HFFc6 (cell line): ENCODE data around the gene NFE2L1. TPM values are rescaled to one million over a fixed set of nuclear protein-coding genes. Genes with fewer than 3 reads are reported as not detected.
A peak's percentile ranks its signal among the peaks of the same experiment; 100 is the strongest.

Source experiments
- DNase-seq: peaks from one replicate; pipeline ENCODE4 v3.0.0-alpha.2; 2018
- H3K27ac Mint-ChIP-seq: 2 replicates; pipeline ENCODE4 v1.8.0; 2020; ENCODE audit warnings: mild to moderate bottlenecking, mixed read lengths
- H3K27me3 Mint-ChIP-seq: 2 replicates; pipeline ENCODE4 v1.8.0; 2021; ENCODE audit warnings: mild to moderate bottlenecking, moderate library complexity, mixed read lengths; ENCODE audit not compliant: insufficient read depth
- H3K36me3 Mint-ChIP-seq: 2 replicates; pipeline ENCODE4 v1.8.0; 2021; ENCODE audit warnings: low read depth, mixed read lengths
- H3K4me1 Mint-ChIP-seq: 2 replicates; pipeline ENCODE4 v1.8.0; 2020; ENCODE audit warnings: low read depth, mixed read lengths
- H3K4me3 Mint-ChIP-seq: 2 replicates; pipeline ENCODE4 v1.8.0; 2020; ENCODE audit warnings: mild to moderate bottlenecking, moderate library complexity, mixed read lengths
- H3K9me3 Mint-ChIP-seq: 2 replicates; pipeline ENCODE4 v1.8.0; 2020; ENCODE audit warnings: mild to moderate bottlenecking, mixed read lengths
- total RNA-seq, 6 experiments: library from RNA; stranded (reverse); fragmentation: NEBNext Ultra II Directional; extraction: Animal tissue kit (Norgen Biotek cat#: 25700); gene quantifications; 2 replicates in 1 of 6; 3 replicates in 5 of 6; pipeline ENCODE4 v1.2.3, GENCODE V29; 2021
- TF ChIP-seq, protein P1 (sequence below): fragments of 200-600 bp; sonication (generic); IDR thresholded peaks from 2 replicates; pipeline ENCODE4 v1.5.0; 2021; ENCODE audit warnings: antibody characterized with exemption, mild to moderate bottlenecking

NFE2L1 gene
- total RNA-seq, 6 experiments from 2014 or later: 181 to 207 (median 193) TPM

GRCh38 chr17:48052956-48053757 is 5.0 kb downstream of the NFE2L1 start:
- TF ChIP-seq, protein P1, sequence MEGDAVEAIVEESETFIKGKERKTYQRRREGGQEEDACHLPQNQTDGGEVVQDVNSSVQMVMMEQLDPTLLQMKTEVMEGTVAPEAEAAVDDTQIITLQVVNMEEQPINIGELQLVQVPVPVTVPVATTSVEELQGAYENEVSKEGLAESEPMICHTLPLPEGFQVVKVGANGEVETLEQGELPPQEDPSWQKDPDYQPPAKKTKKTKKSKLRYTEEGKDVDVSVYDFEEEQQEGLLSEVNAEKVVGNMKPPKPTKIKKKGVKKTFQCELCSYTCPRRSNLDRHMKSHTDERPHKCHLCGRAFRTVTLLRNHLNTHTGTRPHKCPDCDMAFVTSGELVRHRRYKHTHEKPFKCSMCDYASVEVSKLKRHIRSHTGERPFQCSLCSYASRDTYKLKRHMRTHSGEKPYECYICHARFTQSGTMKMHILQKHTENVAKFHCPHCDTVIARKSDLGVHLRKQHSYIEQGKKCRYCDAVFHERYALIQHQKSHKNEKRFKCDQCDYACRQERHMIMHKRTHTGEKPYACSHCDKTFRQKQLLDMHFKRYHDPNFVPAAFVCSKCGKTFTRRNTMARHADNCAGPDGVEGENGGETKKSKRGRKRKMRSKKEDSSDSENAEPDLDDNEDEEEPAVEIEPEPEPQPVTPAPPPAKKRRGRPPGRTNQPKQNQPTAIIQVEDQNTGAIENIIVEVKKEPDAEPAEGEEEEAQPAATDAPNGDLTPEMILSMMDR: no peak
- peak overlapping the region; percentile 95 for H3K27ac Mint-ChIP-seq
- no peaks in the 10 kb centered on the region for H3K9me3 Mint-ChIP-seq
- H3K4me3 Mint-ChIP-seq: peak overlapping the region; percentile 70
- H3K4me1 Mint-ChIP-seq: peaks cover 73% of the 10 kb centered on the region
- peaks cover 8% of the 10 kb centered on the region for H3K27me3 Mint-ChIP-seq
- peaks cover 43% of the 10 kb centered on the region for H3K36me3 Mint-ChIP-seq
- DNase-seq: peak; percentile 35

DNA sequence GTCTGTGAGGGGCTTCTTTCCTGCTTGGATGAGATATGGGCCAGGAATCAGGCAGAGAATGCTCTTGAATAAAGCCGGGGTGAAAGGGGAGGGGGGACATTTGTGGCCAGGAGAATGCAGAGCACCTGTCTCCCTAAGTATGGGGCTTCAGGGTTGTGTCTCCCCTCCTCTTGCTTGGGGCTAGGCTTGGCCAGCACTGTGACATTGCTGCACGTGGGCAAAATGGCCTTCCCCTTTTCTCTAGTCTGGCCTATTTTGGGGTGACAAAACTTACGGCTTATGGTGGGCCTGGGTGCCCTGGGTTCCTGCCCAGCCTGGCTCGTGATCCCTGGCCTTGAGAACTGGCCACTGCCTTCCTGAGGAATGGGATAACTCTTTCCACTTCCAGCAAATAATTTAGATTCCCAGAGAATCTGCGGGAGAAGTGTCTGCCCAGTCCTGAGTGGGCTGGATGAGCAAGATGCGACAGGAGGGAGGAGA is 5.6 kb downstream of the NFE2L1 start:
- Mint-ChIP-seq H3K27ac (peak overlapping the region; percentile 95), H3K4me1 (peaks cover 78% of the 10 kb centered on the region), H3K9me3 (no peaks in the 10 kb centered on the region), H3K4me3 (peak overlapping the region; percentile 70), H3K36me3 (peaks cover 45% of the 10 kb centered on the region), H3K27me3 (peaks cover 8% of the 10 kb centered on the region)
- DNase-seq: no peak
- TF ChIP-seq, protein P1: no peak

DNA sequence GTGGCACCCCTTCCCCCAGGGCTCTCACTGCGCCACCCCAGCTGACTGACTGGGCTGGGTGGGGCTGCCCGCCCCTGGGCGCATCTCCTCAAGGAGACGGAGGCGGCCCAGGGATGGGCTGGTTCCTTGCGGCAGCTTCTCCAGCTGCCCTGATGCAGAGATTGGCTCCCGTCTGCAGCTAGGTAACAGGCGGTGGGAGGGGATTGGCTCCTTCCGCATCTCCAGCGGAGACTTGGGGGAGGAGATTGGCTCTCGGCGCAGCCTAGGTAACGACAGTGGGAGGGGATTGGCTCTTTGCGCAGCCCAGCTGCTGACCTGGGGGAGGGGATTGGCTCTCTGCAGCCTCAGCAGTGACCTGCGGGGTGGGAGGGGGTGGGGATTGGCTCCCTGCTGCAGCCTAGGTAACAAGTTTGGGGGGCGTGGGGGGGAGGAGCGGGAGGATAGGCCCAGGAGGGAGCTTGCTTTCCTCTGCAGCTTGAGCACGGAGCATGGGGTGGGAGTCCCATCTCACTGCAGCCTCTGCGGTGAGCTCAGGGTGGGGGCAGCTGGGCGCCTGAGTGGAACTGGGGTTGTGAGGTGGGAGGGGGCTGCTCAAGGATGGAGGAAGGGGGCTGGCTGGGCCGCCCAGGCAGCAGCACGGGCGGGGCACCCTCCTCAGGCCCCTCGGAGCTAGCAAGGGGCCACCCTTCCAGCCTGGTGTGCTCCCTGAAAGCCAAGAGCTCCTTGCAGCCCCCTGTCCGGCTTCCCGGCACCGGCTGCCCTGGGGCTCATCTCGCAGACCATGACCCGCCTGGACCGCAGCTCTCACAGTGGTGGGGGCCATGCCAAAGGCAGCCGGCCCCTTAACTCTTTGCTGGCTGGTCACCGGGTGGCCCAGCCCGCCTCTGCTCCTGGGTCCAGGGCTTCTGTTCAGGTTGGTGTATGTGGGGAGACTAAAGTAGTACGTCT is 6.4 kb downstream of the NFE2L1 start:
- peaks cover 8% of the 10 kb centered on the region for H3K27me3 Mint-ChIP-seq
- no peaks in the 10 kb centered on the region for H3K9me3 Mint-ChIP-seq
- peak overlapping the region; percentile 70 for H3K4me3 Mint-ChIP-seq
- DNase-seq: peak; percentile 46
- peaks cover 49% of the 10 kb centered on the region for H3K36me3 Mint-ChIP-seq
- peaks cover 72% of the 10 kb centered on the region for H3K4me1 Mint-ChIP-seq
- peak overlapping the region; percentile 95 for H3K27ac Mint-ChIP-seq
- TF ChIP-seq, protein P1: no peak

GRCh38 chr17:48055531-48056245 is 7.5 kb downstream of the NFE2L1 start:
- Mint-ChIP-seq H3K4me1 (peaks cover 66% of the 10 kb centered on the region), H3K27me3 (peaks cover 8% of the 10 kb centered on the region), H3K4me3 (peak overlapping the region; percentile 49; the same call in 1 of the 2 replicates), H3K27ac (peak overlapping the region; percentile 78), H3K9me3 (no peaks in the 10 kb centered on the region), H3K36me3 (peaks cover 50% of the 10 kb centered on the region)
- peak; percentile 35 for DNase-seq
- TF ChIP-seq, protein P1: no peak

- H3K27ac Mint-ChIP-seq: peak overlapping the region; percentile 78
- H3K27me3 Mint-ChIP-seq: peaks cover 8% of the 10 kb centered on the region
- H3K9me3 Mint-ChIP-seq: no peaks in the 10 kb centered on the region
- TF ChIP-seq, protein P1: no peak
- H3K4me1 Mint-ChIP-seq: peaks cover 66% of the 10 kb centered on the region
- peaks cover 51% of the 10 kb centered on the region for H3K36me3 Mint-ChIP-seq
- H3K4me3 Mint-ChIP-seq: no peak overlapping the region
- DNase-seq: no peak
These were observed 8.1 kb downstream of the NFE2L1 start for GRCh38 chr17:48056246-48056745.
